WERI-Rb-1 (cell line): ENCODE results near the gene PDE3A.

Source experiments
- DNase-seq: peaks from one replicate; pipeline ENCODE4 v3.0.0-alpha.2; 2020
- H3K27ac ChIP-seq: fragments of 250-450 bp; sonication (Bioruptor Pico); 2 replicates; pipeline ENCODE4 v1.5.1; 2020; ENCODE audit warnings: mild to moderate bottlenecking, moderate library complexity
- H3K27me3 ChIP-seq: fragments of 250-450 bp; sonication (Bioruptor Pico); 2 replicates; pipeline ENCODE4 v1.5.1; 2021; ENCODE audit warnings: mild to moderate bottlenecking, low read depth, moderate library complexity; ENCODE audit not compliant: insufficient read depth, severe bottlenecking
- H3K36me3 ChIP-seq: fragments of 250-450 bp; sonication (Bioruptor Pico); 2 replicates; pipeline ENCODE4 v1.5.1; 2020; ENCODE audit warnings: mild to moderate bottlenecking, moderate library complexity
- H3K4me3 ChIP-seq: 2 replicates; pipeline ENCODE4 v1.5.1; 2011; ENCODE audit warnings: low read depth, mild to moderate bottlenecking, control low read depth, low read length
- H3K9me3 ChIP-seq: fragments of 250-450 bp; sonication (Bioruptor Pico); 2 replicates; pipeline ENCODE4 v1.5.1; 2021; ENCODE audit warnings: mild to moderate bottlenecking, moderate library complexity; ENCODE audit not compliant: severe bottlenecking
- CTCF ChIP-seq: IDR thresholded peaks from 2 replicates; pipeline ENCODE4 v1.5.1; 2011; ENCODE audit warnings: low read depth, mild to moderate bottlenecking, control low read depth, inconsistent platforms, low read length

The PDE3A gene

DNA sequence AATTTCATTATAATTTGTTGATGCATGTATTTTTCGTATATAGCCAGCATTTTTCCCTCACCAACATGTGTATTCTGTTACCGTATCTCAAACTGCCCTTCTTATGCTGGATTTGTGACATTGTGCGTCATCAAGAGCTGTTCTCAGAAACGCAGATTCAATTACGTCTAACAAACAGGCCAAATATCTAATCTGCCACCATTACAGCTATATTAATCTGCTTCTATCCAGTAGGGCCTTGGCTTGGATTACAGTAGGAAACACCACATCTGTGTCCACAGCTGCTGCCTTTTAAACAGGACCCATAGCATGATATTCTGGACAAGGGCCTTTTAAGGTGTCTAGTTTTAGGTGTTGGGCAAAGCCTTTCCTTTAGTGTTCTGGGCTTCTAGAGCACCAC is 140.6 kb downstream of the PDE3A start:
- no peaks in the 10 kb centered on the region for H3K27me3 ChIP-seq
- H3K4me3 ChIP-seq, result no peak overlapping the region
- no peaks in the 10 kb centered on the region for H3K36me3 ChIP-seq
- no peaks in the 10 kb centered on the region for H3K9me3 ChIP-seq
- no peak for TF ChIP-seq CTCF
- no peak overlapping the region for H3K27ac ChIP-seq
- DNase-seq, result no peak

GRCh38 chr12:20510811-20511210 is 142.5 kb downstream of the PDE3A start:
- Histone ChIP-seq H3K9me3 (no peaks in the 10 kb centered on the region), H3K36me3 (no peaks in the 10 kb centered on the region), H3K4me3 (no peak overlapping the region), H3K27me3 (no peaks in the 10 kb centered on the region), H3K27ac (no peak overlapping the region)
- DNase-seq, result no peak
- no peak for TF ChIP-seq CTCF

GRCh38 chr12:20513189-20513588 is 144.9 kb downstream of the PDE3A start:
- Histone ChIP-seq H3K27me3 (no peaks in the 10 kb centered on the region), H3K36me3 (no peaks in the 10 kb centered on the region), H3K9me3 (no peaks in the 10 kb centered on the region), H3K27ac (no peak overlapping the region), H3K4me3 (no peak overlapping the region)
- TF ChIP-seq CTCF, result no peak
- DNase-seq, result no peak

- H3K4me3 ChIP-seq, result no peak overlapping the region
- DNase-seq, result no peak
- no peaks in the 10 kb centered on the region for H3K27me3 ChIP-seq
- H3K27ac ChIP-seq, result no peak overlapping the region
- no peaks in the 10 kb centered on the region for H3K9me3 ChIP-seq
- no peaks in the 10 kb centered on the region for H3K36me3 ChIP-seq
- TF ChIP-seq CTCF, result no peak
Observed at GRCh38 chr12:20514598-20514997, 146.3 kb downstream of the PDE3A start.

- no peaks in the 10 kb centered on the region for H3K9me3 ChIP-seq
- no peaks in the 10 kb centered on the region for H3K36me3 ChIP-seq
- TF ChIP-seq CTCF, result no peak
- DNase-seq, result no peak
- H3K27me3 ChIP-seq, result no peaks in the 10 kb centered on the region
- H3K4me3 ChIP-seq, result no peak overlapping the region
- no peak overlapping the region for H3K27ac ChIP-seq
Observed at GRCh38 chr12:20520532-20520931, 152.2 kb downstream of the PDE3A start.

DNA sequence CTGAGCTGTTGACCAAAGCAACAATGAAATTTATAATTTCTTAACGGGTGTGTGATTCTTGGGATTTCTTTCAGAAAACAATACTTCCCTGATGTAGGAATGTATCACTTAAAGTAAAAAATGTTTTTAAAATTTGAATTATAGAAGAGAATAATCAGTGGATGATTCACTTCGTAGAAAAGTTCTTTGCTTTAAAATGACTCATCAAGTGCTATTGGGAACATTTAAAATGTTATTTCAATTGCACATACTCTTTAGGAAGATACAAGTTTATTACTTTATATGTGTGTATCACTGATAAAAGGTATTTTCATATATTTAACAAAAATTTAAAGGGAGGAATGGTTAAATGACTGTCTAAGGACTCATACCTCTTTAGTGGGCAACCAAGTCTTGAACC is 155.3 kb downstream of the PDE3A start:
- Histone ChIP-seq H3K36me3 (no peaks in the 10 kb centered on the region), H3K27me3 (no peaks in the 10 kb centered on the region), H3K27ac (no peak overlapping the region), H3K9me3 (no peaks in the 10 kb centered on the region), H3K4me3 (no peak overlapping the region)
- no peak for DNase-seq
- no peak for TF ChIP-seq CTCF
